H1 (cell line): ENCODE data around the gene GPR45. TPM values are rescaled to one million over a fixed set of nuclear protein-coding genes. Genes with fewer than 3 reads are reported as not detected.

Source experiments
- BRCA1 ChIP-seq: IDR thresholded peaks from 2 replicates; pipeline ENCODE4 v1.6.1; 2012; ENCODE audit warnings: low read depth, low read length, improper control_type of control experiment
- JUN ChIP-seq: IDR thresholded peaks from 2 replicates; pipeline ENCODE4 v1.6.1; 2011; ENCODE audit warnings: low read depth, mild to moderate bottlenecking, improper control_type of control experiment, low read length
- KDM4A ChIP-seq: IDR thresholded peaks from one replicate; pipeline ENCODE4 v1.7.1; 2012; ENCODE audit warnings: low read depth, mild to moderate bottlenecking, moderate library complexity, low read length, inconsistent platforms; ENCODE audit not compliant: severe bottlenecking
- PHF8 ChIP-seq: fragments of 200-600 bp; sonication (generic); conservative IDR thresholded peaks from 2 replicates; pipeline ENCODE4 v1.7.1; 2012; ENCODE audit warnings: low read depth, mild to moderate bottlenecking, inconsistent platforms, low read length, moderate library complexity
- RXRA ChIP-seq: IDR thresholded peaks from 2 replicates; pipeline ENCODE4 v1.6.1; 2011; ENCODE audit warnings: low read depth, mild to moderate bottlenecking, low read length, moderate library complexity; ENCODE audit not compliant: insufficient read depth
- polyA plus RNA-seq, 7 experiments: library from polyadenylated mRNA; depleted of rRNA in 3 of 7; stranded (reverse) in 5 of 7; unstranded in 2 of 7; fragments of >200 nt in 5 of 7; fragments of 200-250 nt in 2 of 7; gene quantifications; 1 replicate in 5 of 7; 2 replicates in 1 of 7; 4 replicates in 1 of 7; pipeline versions ENCODE4 v1.2.1 to v1.2.3, GENCODE V29; 2011 to 2013; ENCODE audit warnings: missing spikeins in 2 of 7, mixed read lengths in 2 of 7
- total RNA-seq: library from RNA; stranded (reverse); fragmentation: NEBNext Ultra II Directional; extraction: Animal tissue kit (Norgen Biotek cat#: 25700); gene quantifications from 2 replicates; pipeline ENCODE4 v1.2.1, GENCODE V29; 2021
- TF ChIP-seq, protein P1 (sequence below): IDR thresholded peaks from 2 replicates; pipeline ENCODE4 v1.6.1; 2011; ENCODE audit warnings: low read length, improper control_type of control experiment
- TF ChIP-seq, protein P2 (sequence below): IDR thresholded peaks from 2 replicates; pipeline ENCODE4 v1.6.1; 2012; ENCODE audit warnings: low read length, inconsistent platforms

Gene GPR45
- total and polyA plus RNA-seq, 2 of the 8 experiments (the other 6 are each of a cell fraction or from before 2014, with no cell fraction given): 0.21 TPM; not detected in 1

DNA sequence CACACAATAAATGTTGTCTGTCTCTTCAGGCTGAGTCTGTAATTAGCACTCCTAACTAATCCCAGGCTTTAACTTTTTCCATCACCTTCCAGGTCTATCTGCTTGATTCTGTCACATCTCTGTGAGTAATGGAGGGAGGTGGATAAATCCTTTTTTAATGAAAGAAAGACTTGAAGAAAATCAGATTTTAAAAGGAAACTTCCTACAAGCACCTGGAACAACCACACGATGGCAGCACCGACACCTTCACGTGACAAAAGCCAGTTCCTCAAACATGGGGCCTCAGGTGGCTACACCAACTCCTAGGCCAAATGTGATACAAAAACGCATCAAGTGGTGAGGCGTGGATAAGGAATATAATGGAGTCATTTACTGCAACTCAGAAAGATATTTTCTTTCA is 46.1 kb downstream of the GPR45 start (continued):
- TF ChIP-seq RXRA (no peak), BRCA1 (no peak), JUN (no peak), KDM4A (no peak), PHF8 (no peak)
- TF ChIP-seq, protein P1, sequence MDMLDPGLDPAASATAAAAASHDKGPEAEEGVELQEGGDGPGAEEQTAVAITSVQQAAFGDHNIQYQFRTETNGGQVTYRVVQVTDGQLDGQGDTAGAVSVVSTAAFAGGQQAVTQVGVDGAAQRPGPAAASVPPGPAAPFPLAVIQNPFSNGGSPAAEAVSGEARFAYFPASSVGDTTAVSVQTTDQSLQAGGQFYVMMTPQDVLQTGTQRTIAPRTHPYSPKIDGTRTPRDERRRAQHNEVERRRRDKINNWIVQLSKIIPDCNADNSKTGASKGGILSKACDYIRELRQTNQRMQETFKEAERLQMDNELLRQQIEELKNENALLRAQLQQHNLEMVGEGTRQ: peak; percentile 88
- TF ChIP-seq, protein P2, sequence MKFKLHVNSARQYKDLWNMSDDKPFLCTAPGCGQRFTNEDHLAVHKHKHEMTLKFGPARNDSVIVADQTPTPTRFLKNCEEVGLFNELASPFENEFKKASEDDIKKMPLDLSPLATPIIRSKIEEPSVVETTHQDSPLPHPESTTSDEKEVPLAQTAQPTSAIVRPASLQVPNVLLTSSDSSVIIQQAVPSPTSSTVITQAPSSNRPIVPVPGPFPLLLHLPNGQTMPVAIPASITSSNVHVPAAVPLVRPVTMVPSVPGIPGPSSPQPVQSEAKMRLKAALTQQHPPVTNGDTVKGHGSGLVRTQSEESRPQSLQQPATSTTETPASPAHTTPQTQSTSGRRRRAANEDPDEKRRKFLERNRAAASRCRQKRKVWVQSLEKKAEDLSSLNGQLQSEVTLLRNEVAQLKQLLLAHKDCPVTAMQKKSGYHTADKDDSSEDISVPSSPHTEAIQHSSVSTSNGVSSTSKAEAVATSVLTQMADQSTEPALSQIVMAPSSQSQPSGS: no peak
